ENCODE data around the gene CATSPERZ. TPM values are rescaled to one million over a fixed set of nuclear protein-coding genes. Genes with fewer than 3 reads are reported as not detected.
A peak's percentile ranks its signal among the peaks of the same experiment; 100 is the strongest.

The CATSPERZ gene
- total and polyA plus RNA-seq, 2 of the 13 experiments (the other 11 are each of a cell fraction or from before 2014, with no cell fraction given), result 0.22 to 0.48 TPM

GRCh38 chr11:64252003-64252872 is 47.9 kb upstream of the CATSPERZ start (continued):
- TF ChIP-seq, protein P1, sequence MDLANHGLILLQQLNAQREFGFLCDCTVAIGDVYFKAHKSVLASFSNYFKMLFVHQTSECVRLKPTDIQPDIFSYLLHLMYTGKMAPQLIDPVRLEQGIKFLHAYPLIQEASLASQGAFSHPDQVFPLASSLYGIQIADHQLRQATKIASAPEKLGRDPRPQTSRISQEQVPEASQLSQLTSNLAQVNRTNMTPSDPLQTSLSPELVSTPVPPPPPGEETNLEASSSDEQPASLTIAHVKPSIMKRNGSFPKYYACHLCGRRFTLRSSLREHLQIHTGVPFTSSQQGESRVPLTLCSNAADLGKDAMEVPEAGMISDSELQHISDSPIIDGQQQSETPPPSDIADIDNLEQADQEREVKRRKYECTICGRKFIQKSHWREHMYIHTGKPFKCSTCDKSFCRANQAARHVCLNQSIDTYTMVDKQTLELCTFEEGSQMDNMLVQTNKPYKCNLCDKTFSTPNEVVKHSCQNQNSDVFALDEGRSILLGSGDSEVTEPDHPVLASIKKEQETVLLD (CRISPR knock-in tag; IDR thresholded peaks at IDR 0.05; ENCODE audit: low read depth), result no peak
- 0 out of 2 replicates have a peak, but pooled peaks have one; percentile 14 for TF ChIP-seq TARDBP (CRISPR knock-in tag; IDR thresholded peaks at IDR 0.05)
- no peak for TF ChIP-seq FOXC1 (CRISPR knock-in tag; IDR thresholded peaks at IDR 0.05; ENCODE audit: borderline replicate concordance)
- TF ChIP-seq SRF (IDR thresholded peaks at IDR 0.05; ENCODE audit: low read depth, low read length), result 0 out of 2 replicates have a peak, but pooled peaks have one; percentile 17
- no peak for TF ChIP-seq ZNF614 (CRISPR knock-in tag; IDR thresholded peaks at IDR 0.05; ENCODE audit: borderline replicate concordance)
- no peak for TF ChIP-seq ETV6 (CRISPR knock-in tag; conservative IDR thresholded peaks at IDR 0.05)
- no peak for TF ChIP-seq MIER3 (CRISPR knock-in tag; IDR thresholded peaks at IDR 0.05; ENCODE audit: borderline replicate concordance)
- TF ChIP-seq ZNF33B (CRISPR knock-in tag; IDR thresholded peaks at IDR 0.05), result no peak
- TF ChIP-seq ZNF441 (CRISPR knock-in tag; IDR thresholded peaks at IDR 0.05; ENCODE audit: borderline replicate concordance), result no peak
- no peak for TF ChIP-seq KLF11 (CRISPR knock-in tag; IDR thresholded peaks at IDR 0.05)
- TF ChIP-seq ZNF501 (CRISPR knock-in tag; IDR thresholded peaks at IDR 0.05), result 0 out of 2 replicates have a peak, but pooled peaks have one; percentile 47
- 0 out of 2 replicates have a peak, but pooled peaks have one; percentile 19 for TF ChIP-seq ZNF746 (CRISPR knock-in tag; IDR thresholded peaks at IDR 0.05)
- TF ChIP-seq PRDM15 (CRISPR knock-in tag; IDR thresholded peaks at IDR 0.05), result no peak
- TF ChIP-seq TMF1 (CRISPR knock-in tag; IDR thresholded peaks at IDR 0.05; ENCODE audit: low read depth), result no peak
- TF ChIP-seq, protein P2, sequence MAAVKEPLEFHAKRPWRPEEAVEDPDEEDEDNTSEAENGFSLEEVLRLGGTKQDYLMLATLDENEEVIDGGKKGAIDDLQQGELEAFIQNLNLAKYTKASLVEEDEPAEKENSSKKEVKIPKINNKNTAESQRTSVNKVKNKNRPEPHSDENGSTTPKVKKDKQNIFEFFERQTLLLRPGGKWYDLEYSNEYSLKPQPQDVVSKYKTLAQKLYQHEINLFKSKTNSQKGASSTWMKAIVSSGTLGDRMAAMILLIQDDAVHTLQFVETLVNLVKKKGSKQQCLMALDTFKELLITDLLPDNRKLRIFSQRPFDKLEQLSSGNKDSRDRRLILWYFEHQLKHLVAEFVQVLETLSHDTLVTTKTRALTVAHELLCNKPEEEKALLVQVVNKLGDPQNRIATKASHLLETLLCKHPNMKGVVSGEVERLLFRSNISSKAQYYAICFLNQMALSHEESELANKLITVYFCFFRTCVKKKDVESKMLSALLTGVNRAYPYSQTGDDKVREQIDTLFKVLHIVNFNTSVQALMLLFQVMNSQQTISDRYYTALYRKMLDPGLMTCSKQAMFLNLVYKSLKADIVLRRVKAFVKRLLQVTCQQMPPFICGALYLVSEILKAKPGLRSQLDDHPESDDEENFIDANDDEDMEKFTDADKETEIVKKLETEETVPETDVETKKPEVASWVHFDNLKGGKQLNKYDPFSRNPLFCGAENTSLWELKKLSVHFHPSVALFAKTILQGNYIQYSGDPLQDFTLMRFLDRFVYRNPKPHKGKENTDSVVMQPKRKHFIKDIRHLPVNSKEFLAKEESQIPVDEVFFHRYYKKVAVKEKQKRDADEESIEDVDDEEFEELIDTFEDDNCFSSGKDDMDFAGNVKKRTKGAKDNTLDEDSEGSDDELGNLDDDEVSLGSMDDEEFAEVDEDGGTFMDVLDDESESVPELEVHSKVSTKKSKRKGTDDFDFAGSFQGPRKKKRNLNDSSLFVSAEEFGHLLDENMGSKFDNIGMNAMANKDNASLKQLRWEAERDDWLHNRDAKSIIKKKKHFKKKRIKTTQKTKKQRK (IDR thresholded peaks at IDR 0.05; ENCODE audit: low read length), result no peak
- peak; percentile 54 for TF ChIP-seq CTCF (CRISPR knock-in tag; IDR thresholded peaks at IDR 0.05)
- no peak for TF ChIP-seq GLMP (CRISPR knock-in tag; IDR thresholded peaks at IDR 0.05; ENCODE audit: borderline replicate concordance)

Measured in HepG2 (cell line).